GM19452 (cell line): ENCODE results near the gene STN1.

ENCODE experiments used
- ATAC-seq: cut with Tn5 transposase; IDR thresholded peaks from one replicate; pipeline ENCODE4 v1.9.1; 2021; ENCODE audit not compliant: unreplicated experiment

Gene STN1

DNA sequence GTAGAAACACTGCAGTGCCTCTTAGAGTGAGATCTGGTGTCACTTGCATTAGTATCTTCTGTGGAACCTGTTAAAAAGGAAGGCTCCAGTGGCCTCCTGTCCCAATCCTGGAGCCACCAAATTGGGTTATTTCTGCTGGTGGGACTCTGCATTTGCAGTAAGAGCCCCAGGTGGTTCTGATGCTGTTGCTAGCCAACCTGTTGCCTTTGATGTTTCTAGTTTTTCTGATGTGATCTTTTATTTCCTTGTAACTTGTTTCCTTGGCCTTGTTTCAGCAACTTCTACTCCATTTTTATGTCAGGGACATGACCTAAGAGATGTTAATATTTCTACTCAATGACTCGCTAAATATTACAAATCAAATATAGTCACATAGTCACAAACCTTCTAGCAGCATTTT, 12.5 kb upstream of the STN1 start:
- no peak for ATAC-seq

DNA sequence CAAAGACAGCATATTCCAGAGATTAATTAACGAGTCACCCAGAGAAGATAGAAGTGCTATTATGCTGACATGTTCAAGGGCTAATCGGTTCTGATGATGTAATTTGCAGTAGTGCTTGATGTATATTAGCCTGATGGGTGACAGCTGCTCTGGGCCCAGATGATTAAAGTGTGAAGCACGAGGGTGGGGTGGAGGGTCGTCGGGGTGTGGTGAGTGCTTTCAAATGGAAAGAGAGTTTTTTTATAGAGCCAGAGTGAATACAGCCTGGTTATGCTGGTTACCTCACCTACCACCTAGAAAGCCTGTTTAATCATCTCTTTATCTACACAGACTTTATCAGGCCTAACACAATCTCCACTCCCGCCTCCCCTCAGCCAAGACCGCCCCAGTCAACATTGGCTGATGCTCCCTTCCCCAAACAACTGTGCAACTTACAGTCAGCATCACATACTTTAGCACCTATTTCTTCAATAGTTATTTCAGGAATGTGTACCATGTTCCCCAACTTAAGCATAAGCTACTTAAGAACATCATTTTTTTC, 11.5 kb upstream of the STN1 start:
- no peak for ATAC-seq

GRCh38 chr10:103928784-103929183, 10.8 kb upstream of the STN1 start:
- ATAC-seq, result no peak

- no peak for ATAC-seq
Measured at GRCh38 chr10:103926722-103927319, 8.8 kb upstream of the STN1 start.

DNA sequence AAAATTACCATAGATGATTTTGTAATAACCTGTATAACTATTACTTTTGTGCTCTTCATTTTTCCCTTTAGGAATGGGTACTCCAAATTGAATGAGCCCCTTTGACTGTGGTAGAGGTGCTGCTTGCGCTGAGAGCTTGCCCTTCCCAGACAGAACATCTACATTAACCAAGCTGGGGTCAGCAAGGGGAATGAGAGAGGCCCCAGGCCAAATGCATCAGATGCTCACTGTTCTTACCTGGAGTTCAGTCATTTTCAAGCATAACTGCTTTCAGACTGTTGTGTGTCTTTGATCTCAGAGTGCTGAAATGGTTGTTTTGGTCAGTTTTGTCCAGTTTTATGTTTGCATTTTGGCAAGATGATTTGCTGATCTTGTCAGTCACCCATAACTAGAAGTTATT, 7.6 kb upstream of the STN1 start:
- ATAC-seq, result no peak

DNA sequence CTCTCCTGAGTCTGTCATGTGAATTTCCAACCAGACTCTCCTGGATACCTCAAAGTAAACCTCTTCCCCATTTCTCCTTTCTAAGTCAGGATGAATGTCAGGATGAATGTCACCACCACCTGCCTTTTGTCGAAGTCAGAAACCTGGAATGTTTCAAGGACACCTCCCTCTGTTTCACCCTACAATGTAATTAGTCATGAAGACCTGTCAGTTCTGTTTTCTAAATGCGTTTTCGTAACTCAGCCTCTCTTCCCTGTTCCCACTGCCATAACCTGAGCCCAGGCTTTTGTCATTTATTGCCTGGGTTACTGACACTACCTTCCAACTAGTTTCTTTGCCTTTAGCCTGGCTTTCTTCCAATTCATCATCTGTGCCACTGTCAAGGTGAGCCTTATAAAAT, 5.5 kb upstream of the STN1 start:
- ATAC-seq, result no peak

DNA sequence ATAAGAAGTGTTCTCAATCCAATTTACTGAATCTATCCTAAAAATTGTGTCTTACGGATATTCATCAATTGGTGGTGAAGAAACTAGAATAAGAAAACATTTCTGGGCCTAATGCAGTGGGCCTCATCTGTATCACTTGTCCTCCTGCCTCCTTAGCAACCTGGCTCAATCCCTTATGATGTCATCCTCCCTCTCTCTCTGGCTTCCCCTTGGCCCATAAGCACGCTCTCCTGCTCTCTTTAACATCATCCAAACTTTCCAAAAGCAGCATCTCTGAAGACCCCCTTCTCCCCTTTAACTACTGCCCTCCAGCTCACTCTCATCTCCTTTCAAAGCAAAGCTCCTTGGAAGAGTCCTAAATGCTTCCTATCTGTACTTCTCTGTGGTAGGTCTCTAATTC, 4.7 kb upstream of the STN1 start:
- ATAC-seq, result no peak

GRCh38 chr10:103921750-103922195, 3.8 kb upstream of the STN1 start:
- ATAC-seq, result no peak

GRCh38 chr10:103921248-103921647, 3.3 kb upstream of the STN1 start:
- ATAC-seq, result no peak

DNA sequence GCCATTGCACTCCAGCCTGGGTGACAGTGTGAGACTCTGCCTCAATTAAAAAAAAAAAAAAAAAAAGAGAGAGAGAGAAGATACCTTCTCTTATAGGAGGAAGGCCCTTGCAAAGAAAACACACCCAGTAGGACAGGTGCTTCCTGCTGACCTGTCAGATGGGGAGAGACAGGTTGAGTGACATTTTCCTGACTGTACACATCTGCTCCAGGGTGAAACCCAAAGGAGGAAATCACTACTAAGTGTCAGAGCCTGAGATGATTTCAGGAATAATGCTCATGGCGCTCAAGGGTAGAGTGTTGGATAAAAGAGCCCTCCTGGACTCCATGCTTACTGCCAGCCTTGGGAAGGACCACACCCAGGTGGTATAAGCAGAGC, 1.7 kb upstream of the STN1 start:
- no peak for ATAC-seq

- ATAC-seq, result peak; percentile 2
Measured at GRCh38 chr10:103917302-103918052, 507 bp downstream of the STN1 start.

GRCh38 chr10:103916876-103917275, 1.1 kb downstream of the STN1 start:
- no peak for ATAC-seq

DNA sequence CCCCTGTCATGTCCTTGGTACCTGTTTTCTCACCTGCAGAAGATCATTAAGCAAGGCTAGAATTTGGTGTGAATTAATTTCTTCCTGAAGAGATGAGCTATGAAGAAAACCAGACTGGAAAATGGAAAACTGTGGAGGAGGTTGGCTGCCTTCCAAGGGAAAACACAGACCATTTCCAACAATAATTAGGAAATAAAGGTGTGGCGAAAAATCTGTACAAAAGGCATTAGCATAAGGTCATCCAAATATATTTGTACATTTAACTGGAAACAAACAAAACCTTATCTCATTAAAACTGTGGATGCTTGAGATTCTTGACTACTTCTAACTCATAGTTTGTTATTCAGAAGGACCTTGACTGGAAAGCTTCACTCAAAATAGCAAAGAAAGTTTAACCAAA, 1.7 kb downstream of the STN1 start:
- no peak for ATAC-seq

- no peak for ATAC-seq
Measured at GRCh38 chr10:103915796-103916195, 2.2 kb downstream of the STN1 start.

DNA sequence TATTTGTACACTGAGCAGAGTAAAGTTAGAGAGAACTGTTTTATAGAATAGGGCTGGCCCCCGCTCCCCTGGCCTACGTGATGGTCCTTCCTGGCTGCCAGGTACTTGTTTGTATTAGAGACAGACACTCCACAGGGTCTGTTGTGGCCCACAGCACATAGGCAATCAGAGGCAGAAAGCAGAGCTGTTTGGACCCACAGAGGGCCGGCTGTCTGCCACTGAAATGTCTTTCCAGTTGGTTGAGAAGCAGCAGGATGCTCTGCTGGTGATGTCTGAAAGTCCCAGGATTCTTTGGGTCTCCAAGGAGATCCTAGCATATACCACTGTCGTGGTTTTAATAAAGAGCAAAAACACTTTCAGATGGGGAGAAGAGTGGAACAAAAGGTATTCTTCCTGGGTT, 5.2 kb downstream of the STN1 start:
- ATAC-seq, result no peak

- no peak for ATAC-seq
Measured at GRCh38 chr10:103911021-103911459, 6.9 kb downstream of the STN1 start.

DNA sequence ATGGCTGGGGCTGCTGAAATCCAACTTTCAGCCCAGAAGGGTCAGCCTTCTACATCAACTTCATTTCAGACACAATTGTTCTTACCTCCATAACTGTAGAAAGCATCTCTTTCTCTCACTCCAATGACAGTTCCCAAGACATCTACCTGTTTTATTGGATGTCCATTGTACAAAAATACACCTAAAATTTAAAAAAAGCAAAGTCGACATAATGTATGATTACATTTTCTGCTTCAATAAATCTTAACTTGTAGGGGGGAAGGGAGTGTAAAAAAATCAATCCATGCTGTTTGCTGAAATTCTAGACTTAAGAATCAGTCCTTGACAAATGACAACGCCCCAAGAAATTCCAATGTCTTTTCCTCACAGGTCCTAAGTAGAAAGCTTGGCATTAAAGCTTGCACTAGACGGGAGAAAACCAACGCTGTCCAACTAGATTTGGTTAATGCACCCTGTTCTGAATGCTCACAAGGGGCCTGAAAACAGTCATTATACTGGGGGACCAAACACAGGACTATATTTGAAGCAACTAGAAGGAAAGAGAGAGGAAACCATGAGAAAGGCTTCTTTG, 7.5 kb downstream of the STN1 start:
- ATAC-seq, result no peak

GRCh38 chr10:103905441-103905840, 12.5 kb downstream of the STN1 start:
- ATAC-seq, result no peak

DNA sequence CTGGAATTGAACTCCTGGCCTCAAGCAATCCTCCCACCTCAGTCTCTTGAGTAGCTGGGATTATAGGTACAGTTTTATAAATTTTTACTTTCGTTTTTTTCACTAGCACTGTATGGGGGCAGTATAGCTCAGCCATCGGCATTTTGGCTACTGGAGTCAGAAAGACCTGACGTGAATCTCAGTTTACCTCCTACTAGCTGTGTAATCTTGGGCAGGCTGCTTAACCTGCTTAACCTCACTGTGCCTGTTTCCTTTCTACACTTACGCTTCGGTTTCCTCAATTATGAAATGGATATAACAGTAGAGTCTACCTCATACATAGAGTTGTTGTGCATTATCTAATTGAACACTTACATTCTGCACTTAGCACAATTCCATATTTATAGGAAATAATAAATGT, 16.7 kb downstream of the STN1 start:
- ATAC-seq, result no peak

GRCh38 chr10:103899312-103899711, 18.7 kb downstream of the STN1 start:
- ATAC-seq, result no peak

DNA sequence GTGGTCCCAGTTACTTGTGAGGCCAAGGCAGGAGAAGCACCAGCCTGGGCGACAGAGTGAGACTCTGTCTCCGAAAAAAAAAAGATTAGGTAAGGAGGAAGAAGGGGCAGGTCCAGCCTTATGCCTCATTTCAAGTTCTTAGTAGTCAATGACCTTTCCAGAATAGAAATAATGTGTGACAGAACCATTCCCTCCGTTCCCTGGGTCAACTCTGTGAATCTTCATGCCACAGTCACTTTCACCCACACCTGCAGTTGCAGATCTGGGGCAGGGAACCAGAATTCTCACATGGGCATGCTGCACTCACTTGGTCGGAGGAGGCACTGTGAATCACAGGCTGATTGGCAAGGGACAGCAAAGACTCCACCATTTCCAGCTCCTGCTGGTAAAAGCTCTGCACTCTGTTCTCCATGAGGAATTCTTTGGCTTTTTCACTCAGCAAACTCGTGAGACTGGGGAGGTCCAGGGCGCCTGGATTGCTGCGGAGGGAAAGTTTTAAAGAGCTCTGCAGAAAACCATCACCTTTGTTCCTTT, 20.7 kb downstream of the STN1 start:
- ATAC-seq, result no peak

DNA sequence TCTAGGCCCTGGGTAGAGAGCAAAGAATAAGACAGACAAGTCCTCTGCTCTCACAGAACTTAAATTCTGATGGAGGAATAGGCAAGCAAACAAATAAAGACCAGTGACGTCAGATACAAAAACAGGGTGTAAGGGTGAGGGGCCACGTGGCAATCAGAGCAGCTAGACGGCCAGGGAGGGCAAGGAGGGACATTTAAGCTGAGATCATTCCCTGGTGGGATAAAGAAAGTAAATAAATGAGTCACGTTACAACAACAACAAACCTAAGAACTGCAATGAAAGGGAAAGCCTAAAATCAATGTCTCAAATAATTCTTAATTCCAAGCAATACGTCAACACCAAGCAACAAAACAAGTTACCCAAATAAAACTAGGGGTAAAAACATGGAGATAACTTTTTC, 21.8 kb downstream of the STN1 start:
- no peak for ATAC-seq
